ENCODE measurements around the gene MRGPRD.

DNA sequence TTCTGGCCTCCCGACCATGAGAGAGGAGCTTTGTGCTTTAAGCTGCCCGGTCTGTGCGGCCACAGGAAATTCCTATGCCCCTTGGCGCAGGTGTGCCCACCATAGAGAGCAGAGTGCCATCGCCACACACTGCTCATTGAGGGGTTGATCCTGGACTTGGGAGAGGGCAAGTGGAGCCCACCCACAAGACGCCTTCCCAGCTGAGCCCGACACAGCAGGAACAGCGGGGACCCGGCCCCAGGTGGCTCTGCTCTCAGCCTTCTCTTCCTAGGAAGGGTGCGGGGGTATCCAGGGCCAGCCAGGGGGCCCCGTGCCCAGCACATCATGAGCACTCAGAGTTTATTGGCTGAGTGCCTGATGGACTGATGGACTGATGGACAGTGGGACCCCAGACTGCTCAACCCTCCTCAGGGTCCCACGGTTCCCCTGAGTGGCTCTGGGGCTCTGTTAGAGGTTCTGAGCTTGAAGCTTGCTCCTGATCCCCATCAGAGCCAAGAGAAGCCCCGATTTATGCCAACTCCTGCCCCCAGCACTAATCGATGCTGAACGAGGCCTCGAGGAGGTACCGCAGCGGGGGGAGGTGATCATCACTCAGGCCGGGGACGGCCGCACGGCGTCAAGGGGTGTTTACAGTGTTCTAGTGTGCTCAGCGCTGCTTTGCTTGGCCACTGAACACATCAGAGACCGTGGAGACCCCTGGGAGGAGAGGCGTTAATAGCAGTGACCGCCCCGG, 13.5 kb upstream of the MRGPRD start:
- TF ChIP-seq, protein P1, sequence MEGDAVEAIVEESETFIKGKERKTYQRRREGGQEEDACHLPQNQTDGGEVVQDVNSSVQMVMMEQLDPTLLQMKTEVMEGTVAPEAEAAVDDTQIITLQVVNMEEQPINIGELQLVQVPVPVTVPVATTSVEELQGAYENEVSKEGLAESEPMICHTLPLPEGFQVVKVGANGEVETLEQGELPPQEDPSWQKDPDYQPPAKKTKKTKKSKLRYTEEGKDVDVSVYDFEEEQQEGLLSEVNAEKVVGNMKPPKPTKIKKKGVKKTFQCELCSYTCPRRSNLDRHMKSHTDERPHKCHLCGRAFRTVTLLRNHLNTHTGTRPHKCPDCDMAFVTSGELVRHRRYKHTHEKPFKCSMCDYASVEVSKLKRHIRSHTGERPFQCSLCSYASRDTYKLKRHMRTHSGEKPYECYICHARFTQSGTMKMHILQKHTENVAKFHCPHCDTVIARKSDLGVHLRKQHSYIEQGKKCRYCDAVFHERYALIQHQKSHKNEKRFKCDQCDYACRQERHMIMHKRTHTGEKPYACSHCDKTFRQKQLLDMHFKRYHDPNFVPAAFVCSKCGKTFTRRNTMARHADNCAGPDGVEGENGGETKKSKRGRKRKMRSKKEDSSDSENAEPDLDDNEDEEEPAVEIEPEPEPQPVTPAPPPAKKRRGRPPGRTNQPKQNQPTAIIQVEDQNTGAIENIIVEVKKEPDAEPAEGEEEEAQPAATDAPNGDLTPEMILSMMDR (IDR thresholded peaks at IDR 0.05), result no peak
- TF ChIP-seq POLR2A (IDR thresholded peaks at IDR 0.05) (no peak), EP300 (IDR thresholded peaks at IDR 0.05) (no peak)
